Adrenal gland (tissue), 5 donors: Measurements from ENCODE around the gene PRR20G.

Experiments used
- CTCF ChIP-seq, 6 experiments: fragments of 450-650 bp in 4 of 6; fragments of 200-600 bp in 2 of 6; sonication (generic) in 1 of 6; IDR thresholded peaks; 1 replicate in 5 of 6; 2 replicates in 1 of 6; pipeline versions ENCODE4 v1.5.1 to v1.8.0; 2016 to 2021; ENCODE audit warnings: antibody characterized with exemption in 6 of 6, mild to moderate bottlenecking in 2 of 6, moderate library complexity in 1 of 6
- POLR2A ChIP-seq, 2 donors: fragments of 450-650 bp; IDR thresholded peaks; one replicate each; pipeline ENCODE4 v1.6.1; 2017; ENCODE audit warnings: antibody characterized with exemption in 2 of 2, mild to moderate bottlenecking in 2 of 2, moderate library complexity in 1 of 2
- donor health status: DM: no; HTN: no; CAD: no.

DNA sequence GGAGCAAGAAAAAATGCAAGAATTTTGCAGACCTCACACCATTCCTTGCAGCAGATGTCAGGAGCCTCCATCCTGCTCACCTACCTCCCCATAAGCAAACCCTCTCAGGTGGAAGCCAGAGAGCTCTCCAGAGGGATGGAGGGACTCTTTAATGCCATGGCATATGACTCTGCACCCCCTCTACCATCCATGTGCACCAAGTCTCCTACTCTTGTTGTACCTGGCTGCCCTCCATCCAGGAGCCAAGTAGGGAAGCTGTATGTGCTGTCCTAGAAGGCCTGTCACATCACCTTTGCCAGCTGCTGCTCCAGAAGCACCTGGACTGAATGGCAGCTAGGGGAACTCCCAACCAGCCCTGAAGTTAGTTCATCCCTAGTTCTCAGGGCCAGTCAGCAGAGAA lies 38.5 kb upstream of the PRR20G start:
- TF ChIP-seq CTCF (IDR thresholded peaks at IDR 0.05) (no peak), POLR2A (IDR thresholded peaks at IDR 0.05) (no peak)
